Suppressor macrophage treated with lipopolysaccharide for 1 hour (primary cell): ENCODE results near the gene LRRC71.

Experiments used
- DNase-seq, 3 donors: peaks; one replicate each; pipeline ENCODE4 v3.0.0-alpha.2; 2020 to 2022

The LRRC71 gene

GRCh38 chr1:156920233-156921052 is at the start of gene LRRC71:
Gene LRRC71, plus strand, starts transcription at chr1:156920632. Its CDS starts 172 bp downstream, at chr1:156920804.
- peak; percentile 88 to 96 (median 93) for DNase-seq

DNA sequence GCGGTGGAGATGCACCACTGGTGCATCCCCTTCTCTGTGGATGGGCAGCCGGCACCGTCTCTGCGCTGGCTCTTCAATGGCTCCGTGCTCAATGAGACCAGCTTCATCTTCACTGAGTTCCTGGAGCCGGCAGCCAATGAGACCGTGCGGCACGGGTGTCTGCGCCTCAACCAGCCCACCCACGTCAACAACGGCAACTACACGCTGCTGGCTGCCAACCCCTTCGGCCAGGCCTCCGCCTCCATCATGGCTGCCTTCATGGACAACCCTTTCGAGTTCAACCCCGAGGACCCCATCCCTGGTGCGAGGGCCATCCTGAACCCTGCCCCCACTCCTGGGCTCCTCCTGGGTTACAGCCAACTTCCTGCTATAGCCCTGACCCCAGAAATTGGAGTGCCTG is 46.8 kb upstream of the LRRC71 start:
- DNase-seq, result no peak

DNA sequence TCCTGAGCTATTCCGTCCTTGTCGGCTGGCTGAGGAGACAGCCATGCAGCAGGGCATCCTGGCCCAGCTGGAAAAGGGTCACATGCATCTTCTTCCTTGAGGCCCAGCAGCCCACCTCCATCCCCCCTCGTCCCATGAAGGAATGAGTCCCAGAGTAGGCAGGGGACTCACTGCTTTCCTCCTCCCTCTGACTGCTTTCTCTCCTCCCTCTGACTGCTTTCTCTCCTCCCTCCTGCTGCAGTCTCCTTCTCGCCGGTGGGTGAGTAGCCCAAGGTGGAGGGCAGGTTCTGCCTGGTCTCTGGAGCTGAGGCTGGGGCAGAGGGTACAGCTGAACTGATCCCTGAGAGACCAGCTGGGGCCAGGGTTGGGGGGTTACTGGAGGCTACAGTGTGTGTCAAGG is 46.3 kb upstream of the LRRC71 start:
- DNase-seq, result no peak

DNA sequence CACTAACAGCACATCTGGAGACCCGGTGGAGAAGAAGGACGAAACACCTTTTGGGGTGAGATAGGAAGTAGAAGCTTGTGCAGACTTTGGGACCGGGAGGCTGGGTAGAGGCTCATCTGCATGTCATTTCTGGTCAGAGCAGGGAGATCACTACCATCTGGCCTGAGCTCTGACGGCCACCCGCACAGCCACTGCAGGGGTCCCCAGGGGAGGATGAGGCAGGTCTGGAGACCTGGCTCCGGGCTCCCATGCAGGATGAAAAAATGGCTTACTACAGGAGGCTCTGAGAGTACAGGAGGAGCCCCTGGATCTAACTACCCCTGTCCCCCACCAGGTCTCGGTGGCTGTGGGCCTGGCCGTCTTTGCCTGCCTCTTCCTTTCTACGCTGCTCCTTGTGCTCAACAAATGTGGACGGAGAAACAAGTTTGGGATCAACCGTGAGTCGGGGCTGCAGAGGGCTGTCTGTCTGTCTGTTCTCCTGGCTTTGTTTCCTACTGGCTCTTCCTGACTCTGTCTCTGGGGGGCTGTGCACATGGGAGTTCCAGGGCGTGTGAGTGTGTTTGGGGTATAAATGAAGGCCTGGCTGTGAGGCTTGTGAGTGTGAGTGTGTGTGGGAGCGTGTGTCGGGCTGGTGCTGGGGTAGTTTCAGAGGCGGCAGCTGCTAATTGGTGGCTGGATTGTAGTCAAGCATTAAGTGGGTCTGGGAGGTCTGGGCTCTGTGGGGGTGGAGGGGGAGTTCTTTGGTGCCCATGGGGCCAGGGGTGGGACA is 45.7 kb upstream of the LRRC71 start:
- no peak for DNase-seq

GRCh38 chr1:156875341-156875615 is 45.2 kb upstream of the LRRC71 start:
- DNase-seq, result no peak

- DNase-seq, result no peak
Observed at GRCh38 chr1:156876281-156876680, 44.2 kb upstream of the LRRC71 start.

DNA sequence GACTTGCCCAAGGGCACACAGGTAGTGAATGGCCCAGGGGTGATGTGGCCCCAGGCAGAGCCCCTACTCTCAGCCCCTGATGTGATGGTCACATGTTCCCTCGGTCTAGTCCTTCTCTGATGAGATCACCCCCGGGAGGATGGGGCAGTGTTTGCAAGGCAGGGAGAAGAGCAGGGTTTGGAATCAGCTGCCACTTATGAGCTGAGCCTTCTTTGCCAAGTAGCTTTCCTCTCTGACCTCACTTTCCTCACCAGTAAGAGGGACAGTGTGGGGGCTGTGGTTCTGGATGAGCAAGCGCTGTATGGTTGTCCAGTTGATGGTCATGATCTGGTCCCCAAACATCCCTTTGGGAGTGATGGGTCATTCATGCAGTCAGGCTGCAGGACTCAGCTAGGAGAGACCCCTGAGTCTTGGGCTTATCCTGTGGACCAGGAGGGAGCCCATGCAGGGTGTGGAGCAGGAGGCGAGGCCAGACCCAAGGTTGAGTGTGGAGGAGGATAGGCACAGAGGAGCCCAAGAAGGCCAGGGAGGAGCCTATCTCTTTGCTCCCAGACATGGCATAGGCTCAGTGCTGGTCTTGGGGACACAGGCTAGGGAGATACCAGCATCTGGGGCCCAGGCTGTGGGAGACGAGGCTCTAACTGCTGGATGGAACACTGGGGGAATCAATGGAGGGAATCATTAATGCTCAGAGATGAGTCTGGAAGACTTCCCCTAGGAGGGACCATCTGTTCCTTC is 42.8 kb upstream of the LRRC71 start:
- DNase-seq, result no peak

DNA sequence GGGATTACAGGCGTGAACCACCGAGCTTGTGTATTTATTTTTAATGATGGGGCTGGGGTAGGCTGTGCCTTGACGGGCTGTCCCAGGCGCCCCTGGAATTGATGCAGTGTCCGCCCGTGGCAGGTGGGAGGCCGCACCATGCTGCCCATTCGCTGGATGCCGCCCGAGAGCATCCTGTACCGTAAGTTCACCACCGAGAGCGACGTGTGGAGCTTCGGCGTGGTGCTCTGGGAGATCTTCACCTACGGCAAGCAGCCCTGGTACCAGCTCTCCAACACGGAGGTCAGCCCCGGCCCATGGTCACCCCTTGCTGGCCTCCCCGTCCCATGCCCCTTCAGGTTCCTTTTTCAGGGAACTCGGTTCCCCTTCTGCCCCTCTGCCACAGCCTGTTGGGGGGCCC is 40.6 kb upstream of the LRRC71 start:
- DNase-seq, result no peak

DNA sequence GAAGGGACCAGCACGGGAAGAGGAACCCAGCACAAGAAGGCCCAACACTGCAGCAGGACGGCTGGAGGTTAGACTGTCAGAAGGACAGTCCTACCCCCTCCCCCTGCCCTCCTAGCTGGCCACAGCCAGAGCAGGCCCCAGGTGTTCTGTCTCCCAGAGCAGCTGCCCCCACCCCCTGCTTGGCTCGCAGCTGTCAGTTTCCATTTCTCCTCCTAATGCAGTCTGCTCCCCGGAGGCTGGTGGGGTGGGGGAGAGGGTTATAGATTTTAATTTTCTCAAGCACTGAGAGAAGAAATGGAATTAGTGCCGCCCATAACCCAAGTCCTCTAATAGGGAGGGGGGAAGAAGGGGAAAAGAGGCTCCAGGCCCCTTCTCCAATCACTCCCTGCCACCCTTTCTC is 40.0 kb upstream of the LRRC71 start:
- DNase-seq, result no peak

- no peak for DNase-seq
Observed at GRCh38 chr1:156881101-156881500, 39.3 kb upstream of the LRRC71 start.

DNA sequence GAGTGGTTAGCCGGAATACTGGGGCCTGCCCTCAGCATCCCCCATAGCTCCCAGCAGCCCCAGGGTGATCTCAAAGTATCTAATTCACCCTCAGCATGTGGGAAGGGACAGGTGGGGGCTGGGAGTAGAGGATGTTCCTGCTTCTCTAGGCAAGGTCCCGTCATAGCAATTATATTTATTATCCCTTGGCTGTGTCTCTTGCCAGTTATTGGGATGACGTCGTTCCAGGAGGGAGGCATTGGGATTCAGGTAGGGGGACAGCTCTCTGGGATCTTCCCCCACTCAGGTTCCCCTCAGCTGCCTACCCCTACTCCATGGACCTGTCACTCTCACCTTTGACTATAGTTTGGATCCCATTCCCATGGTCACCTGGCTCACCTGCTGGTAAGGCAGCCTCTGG is 38.8 kb upstream of the LRRC71 start:
- no peak for DNase-seq

- no peak for DNase-seq
Observed at GRCh38 chr1:156882543-156882942, 37.9 kb upstream of the LRRC71 start.

DNA sequence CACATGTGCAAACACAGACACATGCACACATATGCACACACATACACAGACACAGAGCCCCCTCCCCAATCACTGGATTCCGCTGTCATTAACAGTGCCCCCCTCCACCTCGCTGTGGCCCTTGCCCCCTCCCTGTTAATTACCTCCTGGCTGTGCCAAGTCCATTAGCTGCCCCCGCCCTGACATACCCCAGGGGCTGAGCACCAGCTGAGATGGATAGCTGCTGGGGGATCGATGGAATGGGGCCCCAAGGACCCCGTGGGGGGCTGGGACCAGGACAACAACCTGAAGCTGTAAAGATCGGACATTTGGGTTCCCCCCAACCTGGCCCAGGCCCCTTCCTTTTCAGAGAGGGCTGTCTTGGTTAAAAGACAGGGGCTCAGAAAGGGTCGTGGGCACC is 36.5 kb upstream of the LRRC71 start:
- no peak for DNase-seq

DNA sequence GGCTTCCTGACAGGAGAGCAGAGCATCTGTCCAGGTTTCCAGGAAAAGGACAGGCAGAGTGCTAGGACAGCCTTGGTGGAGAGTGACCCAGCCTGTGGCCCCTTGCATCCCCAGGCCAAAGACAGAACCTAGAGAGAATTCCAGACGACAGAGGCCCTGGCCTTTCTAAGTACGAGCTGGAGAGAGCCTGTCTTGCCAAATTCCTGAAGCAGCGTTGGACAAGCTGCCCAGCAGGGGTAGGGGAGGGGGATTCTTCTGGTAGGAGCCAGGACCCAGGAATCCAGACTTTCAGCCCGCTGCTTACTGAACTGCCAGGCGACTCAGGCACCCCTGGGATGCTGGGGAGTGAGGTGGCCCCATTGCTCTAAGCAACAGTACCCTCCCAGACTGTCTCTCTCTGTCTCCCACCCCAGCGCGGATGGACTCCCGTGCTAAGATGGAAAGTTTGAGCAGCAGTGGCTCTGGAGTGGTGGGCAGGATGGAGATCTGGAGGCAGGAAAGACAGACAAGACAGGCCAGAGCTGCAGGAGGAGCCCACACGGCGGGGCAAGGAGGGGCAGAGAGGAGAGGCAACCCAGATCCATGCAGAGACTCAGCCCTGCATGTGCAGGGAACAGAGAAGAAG is 35.8 kb upstream of the LRRC71 start:
- DNase-seq, result no peak

GRCh38 chr1:156885314-156885713 is 35.1 kb upstream of the LRRC71 start:
- DNase-seq, result no peak

DNA sequence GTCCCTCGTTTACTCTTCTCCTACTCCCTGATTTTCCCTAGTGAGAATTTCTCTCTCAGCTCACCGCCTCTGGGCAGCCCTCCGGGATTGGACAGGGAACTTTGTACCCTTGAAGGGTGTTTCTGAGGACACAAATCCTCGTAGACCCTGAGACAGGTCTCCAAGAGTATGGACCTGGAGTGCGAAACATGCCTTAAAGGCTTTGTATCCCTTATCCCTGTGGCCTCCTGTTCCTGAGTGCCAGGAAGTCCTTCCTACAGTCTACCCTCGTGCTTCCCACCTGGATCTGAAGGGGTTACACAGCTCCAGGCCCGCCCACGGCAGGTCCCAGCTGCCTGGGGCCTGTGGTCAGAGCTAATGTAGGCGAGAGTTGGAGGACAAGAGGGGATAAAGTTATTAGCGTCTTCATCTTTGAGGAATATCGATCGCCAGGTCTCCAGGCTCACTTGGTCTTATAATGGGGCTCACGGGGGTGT is 34.5 kb upstream of the LRRC71 start:
- no peak for DNase-seq

- DNase-seq, result no peak
Observed at GRCh38 chr1:156886583-156887281, 33.7 kb upstream of the LRRC71 start.

- no peak for DNase-seq
Observed at GRCh38 chr1:156887317-156887716, 33.1 kb upstream of the LRRC71 start.

GRCh38 chr1:156887734-156888133 is 32.7 kb upstream of the LRRC71 start:
- no peak for DNase-seq

- peak; percentile 81 to 91 (median 90) for DNase-seq
Observed at GRCh38 chr1:156889802-156890580, 30.4 kb upstream of the LRRC71 start.

GRCh38 chr1:156892190-156893047 is 28.0 kb upstream of the LRRC71 start:
- DNase-seq, result peak; percentile 93 to 96 (median 94)
